Activated CD8-positive, alpha-beta memory T cell treated with anti-CD3 and anti-CD28 coated beads for 24 hours (primary cell): Measurements from ENCODE around the gene MS4A5.
"Not testable (repeated sequence)": the region's sequence is repeated elsewhere in the genome, so short reads cannot be mapped to it uniquely, and the experiment has no call there.

Source experiments
- DNase-seq: peaks from one replicate; pipeline ENCODE4 v3.0.0-alpha.2; 2020

Gene MS4A5, protein sequence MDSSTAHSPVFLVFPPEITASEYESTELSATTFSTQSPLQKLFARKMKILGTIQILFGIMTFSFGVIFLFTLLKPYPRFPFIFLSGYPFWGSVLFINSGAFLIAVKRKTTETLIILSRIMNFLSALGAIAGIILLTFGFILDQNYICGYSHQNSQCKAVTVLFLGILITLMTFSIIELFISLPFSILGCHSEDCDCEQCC

GRCh38 chr11:60429272-60429671 lies at the start of gene MS4A5:
Gene MS4A5 (plus strand): TSS chr11:60429572. CDS start chr11:60429675, 103 bp downstream.
- DNase-seq: no peak

DNA sequence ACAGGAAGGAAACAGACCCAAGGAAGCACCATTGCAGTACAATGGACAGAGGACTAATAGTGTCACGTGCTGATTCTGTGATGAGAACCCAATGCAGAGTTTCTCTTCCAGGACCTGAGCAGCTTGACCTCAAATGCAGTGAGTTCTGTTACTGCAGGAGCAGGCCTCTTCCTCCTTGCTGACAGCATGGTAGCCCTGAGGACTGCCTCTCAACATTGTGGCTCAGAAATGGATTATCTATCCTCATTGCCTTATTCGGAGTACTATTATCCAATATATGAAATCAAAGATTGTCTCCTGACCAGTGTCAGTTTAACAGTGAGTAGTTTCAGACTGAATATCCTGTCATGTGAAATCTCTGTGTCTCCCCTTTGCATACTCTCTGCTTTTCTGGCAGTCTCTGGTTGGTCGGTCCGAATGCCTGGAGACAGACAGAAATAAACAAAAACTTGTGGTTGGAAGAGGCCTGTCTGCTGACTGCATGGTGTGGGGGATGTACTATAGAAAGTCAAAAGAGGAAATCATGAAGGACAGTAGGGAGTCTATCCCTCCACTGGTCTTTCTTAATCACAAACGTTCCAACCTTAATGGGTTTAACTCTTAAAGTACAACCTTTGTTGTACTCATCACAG lies 40.0 kb upstream of the MS4A5 start:
- DNase-seq: no peak

GRCh38 chr11:60390419-60390818 lies 39.0 kb upstream of the MS4A5 start:
- no peak for DNase-seq

GRCh38 chr11:60392361-60392760 lies 37.0 kb upstream of the MS4A5 start:
- no peak for DNase-seq

GRCh38 chr11:60393016-60393415 lies 36.4 kb upstream of the MS4A5 start:
- no peak for DNase-seq

DNA sequence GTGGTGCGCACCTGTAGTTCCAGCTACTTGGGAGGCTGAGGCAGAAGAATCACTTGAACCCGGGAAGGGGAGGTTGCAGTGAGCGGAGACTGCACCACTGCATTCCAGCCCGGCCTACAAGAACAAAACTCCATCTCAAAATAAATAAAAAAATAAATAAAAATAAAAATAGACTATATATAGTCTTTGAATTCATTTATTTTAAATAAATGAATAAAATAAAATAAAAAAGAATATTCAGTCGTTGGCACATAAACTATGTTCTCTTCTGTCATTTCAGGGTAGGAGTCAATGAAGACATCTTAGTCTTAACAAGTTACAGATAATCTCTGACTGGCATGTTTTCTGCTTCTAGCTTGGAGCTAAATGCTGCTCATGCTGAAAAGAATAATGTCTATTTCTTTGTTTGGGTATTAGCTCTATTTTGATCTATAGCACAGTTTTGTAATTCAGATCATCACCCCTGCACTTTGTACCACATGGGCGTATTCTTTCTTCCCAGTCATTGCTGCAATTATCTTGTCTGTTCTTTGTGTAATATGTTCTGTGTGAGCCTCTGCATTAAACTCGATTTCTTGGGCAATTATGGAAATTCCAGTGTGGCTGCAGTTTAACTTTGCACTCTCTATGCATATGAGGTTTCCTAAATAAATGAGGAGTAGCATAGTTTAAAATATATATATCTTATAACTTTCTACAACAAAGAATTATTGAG lies 34.5 kb upstream of the MS4A5 start:
- DNase-seq: no peak

GRCh38 chr11:60396382-60396781 lies 33.0 kb upstream of the MS4A5 start, which contains the start of gene MS4A14:
Gene MS4A14 (plus strand): TSS chr11:60396459. CDS start chr11:60396579, 120 bp downstream.
- DNase-seq: no peak

- DNase-seq: no peak
These were observed 32.6 kb upstream of the MS4A5 start for GRCh38 chr11:60396799-60397198.

GRCh38 chr11:60420015-60420414 lies 9.4 kb upstream of the MS4A5 start:
- no peak for DNase-seq

- DNase-seq: no peak
These were observed 6.8 kb upstream of the MS4A5 start for GRCh38 chr11:60422609-60423008.

- DNase-seq: no peak
These were observed 855 bp upstream of the MS4A5 start for GRCh38 chr11:60428517-60428916.

DNA sequence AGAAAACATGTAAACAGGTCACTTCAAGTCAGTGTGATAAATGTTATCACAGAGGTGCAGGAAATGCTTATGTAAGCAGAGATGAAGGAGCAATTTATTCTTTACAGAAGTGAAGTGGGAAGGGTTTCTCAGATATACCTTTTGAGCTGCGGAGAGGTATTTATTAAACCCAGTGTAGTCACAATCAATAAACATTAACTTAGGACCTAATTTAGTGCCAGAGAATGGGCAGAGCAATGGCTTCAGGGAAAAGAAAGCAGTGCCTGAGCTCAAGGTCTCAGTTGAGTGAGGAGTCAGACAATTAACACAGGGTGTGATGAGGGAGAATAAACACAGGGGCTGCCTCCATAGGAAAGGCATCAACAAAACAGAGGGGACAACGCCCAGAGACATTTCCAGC lies 1.9 kb downstream of the MS4A5 start:
- DNase-seq: no peak

GRCh38 chr11:60433401-60433800 lies 4.0 kb downstream of the MS4A5 start:
- DNase-seq: no peak

DNA sequence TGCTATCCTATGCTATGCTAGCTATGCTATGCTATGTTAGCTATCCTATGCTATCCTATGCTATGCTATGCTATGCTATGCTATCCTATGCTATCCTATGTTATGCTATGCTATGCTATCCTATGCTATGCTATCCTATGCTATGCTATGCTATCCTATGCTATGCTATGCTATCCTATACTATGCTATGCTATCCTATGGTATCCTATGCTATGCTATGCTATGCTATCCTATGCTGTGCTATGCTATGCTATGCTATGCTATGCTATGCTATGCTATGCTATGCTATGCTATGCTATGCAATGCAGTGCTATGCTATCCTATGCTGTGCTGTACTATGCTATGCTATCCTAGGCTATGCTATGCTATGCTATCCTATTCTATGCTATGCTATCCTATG lies 17.7 kb downstream of the MS4A5 start:
- DNase-seq: no peak

- DNase-seq: no peak
These were observed 18.5 kb downstream of the MS4A5 start for GRCh38 chr11:60447846-60448245.

- DNase-seq: not testable (repeated sequence)
These were observed 21.8 kb downstream of the MS4A5 start for GRCh38 chr11:60451185-60451584.

GRCh38 chr11:60454212-60454611 lies 24.8 kb downstream of the MS4A5 start:
- no peak for DNase-seq

DNA sequence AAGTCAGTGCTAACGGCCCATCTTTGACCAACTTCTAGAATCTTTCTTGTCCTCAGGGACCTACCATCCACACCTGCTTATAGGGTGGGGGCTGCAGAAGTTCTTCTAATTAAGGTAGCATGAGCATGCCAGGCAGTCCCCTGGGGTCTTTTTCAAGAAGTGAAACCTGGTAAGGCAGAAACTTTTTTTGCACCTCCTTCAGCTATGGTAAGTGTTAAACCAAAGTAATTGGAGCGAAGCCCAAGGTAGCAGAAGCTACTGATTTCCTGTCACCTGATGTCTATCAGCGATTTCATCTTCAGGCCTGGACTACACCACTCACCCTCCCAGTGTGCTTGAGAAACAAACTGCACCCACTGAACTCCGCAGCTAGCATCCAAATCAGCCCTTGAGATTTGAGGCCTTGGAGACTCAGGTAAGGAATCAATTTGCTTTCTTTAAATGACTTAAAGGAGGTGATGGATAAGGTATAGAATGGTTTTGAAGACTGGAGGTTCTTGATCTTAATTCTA lies 26.2 kb downstream of the MS4A5 start, which contains the start of gene MS4A1:
Gene MS4A1, plus strand, starts transcription at position 317 of the 512 bp plus-strand sequence. CDS start 6,528 bp downstream, outside the sequence.
- no peak for DNase-seq

DNA sequence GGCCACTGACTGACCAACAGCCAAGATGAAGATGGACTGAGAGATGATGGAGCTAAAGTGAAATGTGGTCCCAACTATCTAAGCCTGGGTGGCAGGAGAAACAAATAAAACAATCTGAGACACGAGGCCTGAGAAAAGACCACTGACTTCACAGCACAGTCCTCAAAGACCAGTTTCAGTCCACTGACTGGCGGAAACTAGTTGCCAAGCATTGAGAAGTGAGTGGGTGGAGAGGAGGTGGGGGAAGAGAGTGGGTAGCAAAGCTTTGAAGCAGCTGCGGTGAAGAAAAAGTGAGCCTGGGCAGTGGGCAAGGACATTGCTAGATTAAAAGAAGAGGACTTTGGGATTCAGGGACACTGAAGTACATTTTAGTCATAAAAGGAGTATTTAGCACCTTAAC lies 28.2 kb downstream of the MS4A5 start:
- DNase-seq: no peak

DNA sequence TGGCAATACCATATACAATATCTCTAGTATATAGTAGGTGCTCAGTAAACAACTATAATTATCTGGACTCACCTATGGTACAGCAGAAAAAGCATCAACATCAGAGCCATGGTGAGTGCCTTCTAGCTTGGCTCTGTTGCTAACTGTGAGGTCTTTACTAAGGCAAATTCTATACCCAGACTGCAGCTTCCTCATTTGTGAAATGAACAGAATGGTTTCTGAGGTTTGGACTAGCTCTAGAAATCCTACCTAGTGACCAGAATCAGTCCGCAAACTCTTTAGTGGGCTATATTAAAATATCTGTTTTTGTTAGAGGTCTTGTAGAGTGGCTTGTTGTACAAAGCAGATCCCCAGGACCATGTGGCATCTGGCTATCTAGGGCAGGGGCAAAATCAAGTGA lies 30.0 kb downstream of the MS4A5 start:
- DNase-seq: no peak

DNA sequence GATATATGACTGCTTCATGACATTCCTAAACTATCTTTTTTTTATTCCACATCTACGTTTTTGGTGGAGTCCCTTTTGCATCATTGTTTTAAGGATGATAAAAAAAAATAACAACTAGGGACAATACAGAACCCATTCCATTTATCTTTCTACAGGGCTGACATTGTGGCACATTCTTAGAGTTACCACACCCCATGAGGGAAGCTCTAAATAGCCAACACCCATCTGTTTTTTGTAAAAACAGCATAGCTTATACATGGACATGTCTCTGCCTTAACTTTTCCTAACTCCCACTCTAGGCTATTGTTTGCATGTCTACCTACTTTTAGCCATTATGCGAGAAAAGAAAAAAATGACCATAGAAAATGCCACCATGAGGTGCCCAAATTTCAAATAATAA lies 39.5 kb downstream of the MS4A5 start:
- no peak for DNase-seq

DNA sequence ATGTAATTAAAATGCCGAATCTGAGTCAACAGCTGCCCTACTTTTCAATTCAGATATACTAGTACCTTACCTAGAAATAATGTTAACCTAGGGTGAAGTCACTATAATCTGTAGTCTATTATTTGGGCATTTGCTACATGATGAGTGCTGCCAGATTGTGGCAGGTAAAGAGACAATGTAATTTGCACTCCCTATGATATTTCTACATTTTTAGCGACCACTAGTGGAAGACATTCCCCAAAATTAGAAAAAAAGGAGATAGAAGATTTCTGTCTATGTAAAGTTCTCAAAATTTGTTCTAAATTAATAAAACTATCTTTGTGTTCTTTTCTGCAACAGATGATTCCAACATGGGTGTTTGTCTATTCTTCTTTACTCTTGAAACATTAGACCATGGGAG lies 40.4 kb downstream of the MS4A5 start:
- no peak for DNase-seq

- no peak for DNase-seq
These were observed 47.7 kb downstream of the MS4A5 start for GRCh38 chr11:60477035-60477445.

GRCh38 chr11:60482361-60482760 lies 53.0 kb downstream of the MS4A5 start:
- no peak for DNase-seq
